Measurements from ENCODE around the gene TC2N. TPM values are rescaled to one million over a fixed set of nuclear protein-coding genes. Genes with fewer than 3 reads are reported as not detected.
"Not testable (repeated sequence)": the region's sequence is repeated elsewhere in the genome, so short reads cannot be mapped to it uniquely, and the experiment has no call there.

TC2N gene
- total RNA-seq, 2 donors from 2014 or later, result 65.2 to 97.2 TPM

DNA sequence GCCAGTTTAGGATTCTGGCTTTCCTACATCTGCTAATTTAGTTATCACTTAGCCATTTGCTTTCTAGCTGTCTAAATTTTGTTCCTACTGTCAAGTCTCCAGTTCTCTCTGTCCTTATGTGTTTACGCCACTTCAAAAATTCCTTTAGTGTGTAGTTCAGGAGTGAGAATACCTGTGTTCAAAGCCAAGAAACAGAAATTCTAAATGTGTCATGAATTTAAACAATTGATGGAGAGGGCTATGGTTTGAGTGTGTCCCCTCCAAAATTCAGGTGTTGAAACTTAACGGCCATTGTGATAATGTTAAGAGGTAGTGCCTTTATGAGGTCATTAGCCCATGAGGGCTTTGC lies 124.1 kb downstream of the TC2N start:
- ATAC-seq (no peak), DNase-seq (no peak)
- intact Hi-C loops (cut with DNase I, micrococcal nuclease), result no loop called here

DNA sequence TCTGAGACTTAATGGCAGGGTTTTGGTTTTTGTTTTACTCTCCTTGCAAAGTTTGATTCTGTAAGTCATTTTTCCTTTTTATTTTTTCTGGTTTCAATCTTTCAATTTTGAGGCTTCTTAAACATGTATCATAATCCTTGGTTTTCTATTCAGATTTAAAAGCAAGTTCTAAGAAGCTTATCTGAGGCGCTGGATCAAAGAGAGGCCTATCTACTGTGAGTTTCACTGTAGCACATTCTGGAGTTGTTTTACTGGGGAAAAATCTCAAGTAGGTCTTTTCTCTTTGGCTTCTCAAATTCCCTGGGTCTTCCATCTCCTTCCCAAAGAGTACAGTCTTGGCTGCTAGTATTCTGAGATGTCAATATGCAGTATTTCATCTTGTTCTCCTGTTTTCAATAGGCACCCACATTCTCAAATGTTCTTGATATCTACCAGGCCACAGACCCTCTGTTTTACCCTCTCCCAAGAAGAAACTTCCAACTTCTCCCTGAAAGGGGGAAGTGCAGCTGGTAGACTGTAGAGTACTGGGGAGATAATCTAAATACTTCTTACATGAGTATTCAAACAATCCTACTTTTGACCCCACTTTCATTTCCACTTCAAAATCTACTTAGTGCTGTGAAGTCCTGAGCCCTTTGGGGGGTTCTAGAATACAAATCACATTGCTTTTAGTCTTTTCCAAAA lies 124.6 kb downstream of the TC2N start:
- DNase-seq, result no peak
- intact Hi-C loops (cut with DNase I, micrococcal nuclease), result no loop called here
- ATAC-seq, result no peak

DNA sequence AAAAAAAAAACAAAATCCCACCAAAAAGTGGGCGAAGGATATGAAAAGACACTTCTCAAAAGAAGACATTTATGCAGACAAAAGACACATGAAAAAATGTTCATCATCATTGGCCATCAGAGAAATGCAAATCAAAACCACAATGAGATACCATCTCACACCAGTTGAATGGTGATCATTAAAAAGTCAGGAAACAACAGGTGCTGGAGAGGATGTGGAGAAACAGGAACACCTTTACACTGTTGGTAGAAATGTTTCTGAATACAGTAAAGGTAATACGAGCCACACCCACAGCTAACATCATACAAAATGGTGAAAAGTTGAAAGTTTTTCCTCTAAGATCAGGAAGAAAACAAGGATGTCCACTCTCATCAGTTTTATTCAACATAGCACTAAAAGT lies 127.5 kb downstream of the TC2N start:
- ATAC-seq; intact Hi-C loops (cut with DNase I, micrococcal nuclease); DNase-seq: not testable (repeated sequence)

DNA sequence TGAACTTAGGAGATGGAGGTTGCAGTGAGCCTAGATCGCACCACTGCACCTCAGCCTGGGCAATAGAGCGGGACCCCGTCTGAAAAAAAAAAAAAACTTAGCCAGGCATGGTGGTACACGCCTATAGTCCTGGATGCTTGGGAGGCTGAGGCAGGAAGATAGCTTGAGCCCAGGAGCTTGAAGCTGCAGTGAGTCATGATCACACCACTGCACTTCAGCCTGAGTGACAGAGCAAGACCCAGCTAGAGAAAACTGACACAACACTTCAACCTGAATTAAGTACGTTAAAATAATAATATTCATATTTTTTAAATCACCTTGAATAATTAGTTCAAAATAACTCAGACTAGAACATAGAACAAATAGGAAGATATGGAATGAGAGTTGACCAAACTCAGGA lies 129.7 kb downstream of the TC2N start:
- intact Hi-C loops (cut with DNase I, micrococcal nuclease), result no loop called here

DNA sequence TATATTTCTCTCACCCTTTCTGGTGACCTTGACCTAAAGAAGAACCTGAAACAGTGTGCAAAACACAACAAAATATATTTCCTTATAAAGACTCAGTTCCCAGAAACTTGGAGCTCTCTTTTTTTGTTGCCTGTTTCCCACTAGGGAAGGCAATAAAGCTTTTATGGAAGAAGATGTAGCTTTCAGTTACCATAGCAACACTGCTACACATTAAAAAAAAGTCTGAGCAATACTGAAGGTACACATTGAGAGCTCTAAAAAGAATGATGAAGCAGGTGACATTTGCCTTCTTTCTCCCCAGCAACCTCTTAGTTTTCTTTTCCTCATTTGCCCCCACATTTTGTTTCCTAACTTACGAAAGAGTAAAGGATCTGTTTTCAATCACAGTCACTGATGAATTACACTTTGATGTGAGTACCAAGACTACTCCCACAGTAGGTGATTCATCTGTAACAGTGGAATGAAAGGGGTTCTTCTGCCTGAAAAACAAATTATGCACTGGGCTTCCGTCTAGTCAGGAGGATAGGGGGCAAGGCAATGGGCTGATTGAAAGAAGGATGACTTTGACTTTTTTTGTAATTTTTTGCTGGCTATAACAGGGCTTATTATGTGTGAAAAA lies 134.4 kb downstream of the TC2N start:
- DNase-seq (no peak), ATAC-seq (no peak)
- intact Hi-C loops (cut with DNase I, micrococcal nuclease), result no loop called here

More for the DNA sequence above, 129.7 kb downstream of the TC2N start:
- ATAC-seq, result no peak
- DNase-seq, result no peak

DNA sequence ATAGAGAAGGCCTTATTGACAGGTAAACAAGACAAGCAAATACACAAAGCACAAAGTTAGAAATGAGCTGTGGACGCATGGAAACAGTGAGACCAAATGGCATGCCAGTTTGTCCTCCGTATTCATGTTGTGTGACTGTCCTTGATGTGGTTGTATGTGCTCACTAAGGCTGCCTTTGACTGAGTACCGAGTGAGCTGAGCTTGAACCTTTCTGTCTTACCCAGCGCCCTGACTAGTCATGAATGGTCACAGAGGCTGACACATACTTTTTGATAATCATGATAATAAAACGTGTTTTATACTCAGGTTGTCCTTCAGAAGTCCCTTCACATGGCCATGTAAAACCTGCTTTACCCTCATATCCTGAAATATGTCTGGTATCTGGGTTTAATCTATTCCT lies 134.9 kb downstream of the TC2N start:
- ATAC-seq (no peak), DNase-seq (no peak)
- intact Hi-C loops (cut with DNase I, micrococcal nuclease), result no loop called here

DNA sequence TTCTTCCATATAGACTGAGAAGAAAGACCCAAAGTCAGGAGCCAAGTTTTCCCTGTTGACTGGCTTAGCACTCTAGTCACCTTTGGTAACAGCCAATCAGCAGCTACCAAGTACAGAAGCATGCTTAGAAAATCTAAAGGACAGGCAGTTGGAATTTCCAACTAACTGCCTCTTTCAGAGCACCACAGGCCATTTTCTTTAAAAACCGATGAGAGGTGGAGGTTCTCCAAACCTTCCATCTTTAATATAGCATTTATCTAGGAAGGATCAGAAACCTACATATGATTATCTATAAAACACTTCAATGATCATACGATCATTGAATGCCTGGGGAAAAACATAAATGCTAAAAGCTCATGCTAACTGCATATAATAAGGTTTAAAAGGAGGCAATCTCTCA lies 135.3 kb downstream of the TC2N start, which contains the start of gene CATSPERB:
TSS of gene CATSPERB (minus strand) at position 101 of the 400 bp plus-strand sequence. CDS start 2,607 bp downstream, outside the sequence.
- ATAC-seq (no peak), DNase-seq (no peak)
- intact Hi-C loops (cut with DNase I, micrococcal nuclease), result no loop called here

DNA sequence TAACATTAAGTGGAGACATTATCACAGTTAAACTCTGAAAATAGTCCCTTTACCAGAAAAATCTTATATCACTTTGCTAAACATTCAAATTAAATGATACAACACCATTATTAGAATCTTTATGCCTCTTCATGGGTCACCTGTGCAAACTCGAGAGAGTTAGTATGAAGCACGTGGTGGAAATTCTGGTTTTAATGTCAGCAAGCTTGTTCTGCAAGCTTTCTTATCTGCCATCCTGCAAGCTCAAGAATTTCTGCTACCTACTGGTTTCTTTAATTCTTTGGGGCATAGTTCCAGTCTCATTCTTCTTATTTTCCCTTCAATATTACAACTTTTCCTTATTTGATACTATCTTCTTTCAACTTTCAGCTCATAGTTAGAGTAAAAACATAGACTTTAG lies 136.3 kb downstream of the TC2N start:
- intact Hi-C loops (cut with DNase I, micrococcal nuclease), result no loop called here
- ATAC-seq, result no peak
- DNase-seq, result no peak

DNA sequence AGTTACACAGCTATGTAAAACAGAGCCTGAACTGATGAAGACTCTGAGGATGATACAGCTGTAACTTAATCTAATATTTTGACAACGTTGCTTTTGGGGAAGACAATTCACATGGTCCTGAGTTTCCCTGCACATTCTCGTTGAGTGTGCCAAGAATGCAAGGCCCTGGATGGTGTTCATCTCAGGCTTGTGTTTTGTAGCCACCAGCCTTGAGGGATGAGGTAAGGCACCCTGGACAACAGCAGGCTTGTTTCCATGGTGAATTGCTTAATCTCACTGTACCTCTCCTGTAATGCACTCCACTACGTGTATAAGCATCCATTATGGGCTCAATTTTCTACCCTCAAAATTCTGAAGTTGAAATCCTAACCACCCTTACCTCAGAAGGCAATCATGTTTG lies 137.6 kb downstream of the TC2N start:
- no peak for ATAC-seq
- no peak for DNase-seq
- intact Hi-C loops (cut with DNase I, micrococcal nuclease), result no loop called here

Other genes with a start within 250 kb of the TC2N start
- 1 to 10 TPM; 3.9 to 9.8 TPM for gene CATSPERB, start 135.4 kb downstream of the TC2N start, total RNA-seq
- gene FBLN5, start 80.2 kb upstream of the TC2N start, total RNA-seq, result 10 to 100 TPM; 13.2 to 27.6 TPM
- 10 to 100 TPM; 56.3 to 69.5 TPM for gene TRIP11, start 172.5 kb upstream of the TC2N start, total RNA-seq
- gene ATXN3, start 239.0 kb upstream of the TC2N start, total RNA-seq, result 10 to 100 TPM; 21.8 to 28.0 TPM

All from left colon (tissue), 2 donors.